ENCODE results near the gene RTBDN. TPM values are rescaled to one million over a fixed set of nuclear protein-coding genes. Genes with fewer than 3 reads are reported as not detected.

RTBDN gene
- total and polyA plus RNA-seq, 10 of the 15 experiments (the other 5 are each of a cell fraction or from before 2014, with no cell fraction given), result 0.45 TPM; not detected in 9

GRCh38 chr19:12782174-12782423 lies 52.3 kb downstream of the RTBDN start (continued):
- TF ChIP-seq E4F1 (IDR thresholded peaks at IDR 0.05; ENCODE audit: borderline replicate concordance, partially characterized antibody) (no peak), NKRF (conservative IDR thresholded peaks at IDR 0.05) (no peak), SREBF1 (IDR thresholded peaks at IDR 0.05; ENCODE audit: low read length) (no peak), EED (IDR thresholded peaks at IDR 0.05; ENCODE audit: low read depth) (no peak), STAT3 (IDR thresholded peaks at IDR 0.05; ENCODE audit: low read depth, low read length) (no peak), YBX1 (IDR thresholded peaks at IDR 0.05) (no peak), MLLT1 (IDR thresholded peaks at IDR 0.05) (peak; percentile 80), IKZF1 (conservative IDR thresholded peaks at IDR 0.05) (no peak), NR2C2 (IDR thresholded peaks at IDR 0.05; ENCODE audit: borderline replicate concordance, control insufficient read depth, insufficient read length, low read depth) (no peak), SP1 (IDR thresholded peaks at IDR 0.05; ENCODE audit: low read depth, low read length) (no peak), MTA2 (IDR thresholded peaks at IDR 0.05; ENCODE audit: low read depth) (peak; percentile 84), NFIC (IDR thresholded peaks at IDR 0.05; ENCODE audit: low read depth, low read length) (no peak), SKIL (IDR thresholded peaks at IDR 0.05; ENCODE audit: low read depth, poor library complexity, severe bottlenecking) (peak; percentile 50), NFYA (IDR thresholded peaks at IDR 0.05; ENCODE audit: borderline replicate concordance, low read depth, low read length) (no peak), ETV6 (conservative IDR thresholded peaks at IDR 0.05 in 1 of 2, IDR thresholded peaks at IDR 0.05 in 1 of 2; ENCODE audit: borderline replicate concordance in 1 of 2, low read depth in 1 of 2) (no peak), CEBPZ (IDR thresholded peaks at IDR 0.05; ENCODE audit: low read depth, low read length) (no peak), ZZZ3 (IDR thresholded peaks at IDR 0.05; ENCODE audit: control insufficient read depth, insufficient read length, low read depth) (no peak), POLR2AphosphoS5 (IDR thresholded peaks at IDR 0.05; ENCODE audit: low read length) (no peak), EGR1 (IDR thresholded peaks at IDR 0.05; ENCODE audit: borderline replicate concordance in 1 of 2, low read depth in 2 of 2, low read length in 2 of 2) (no peak), CREB1 (IDR thresholded peaks at IDR 0.05; ENCODE audit: low read depth) (no peak), ZSCAN29 (IDR thresholded peaks at IDR 0.05) (no peak)
